Stromal cell of bone marrow (primary cell): Measurements from ENCODE around the gene TAS2R19.

Source experiments
- DNase-seq: peaks from one replicate; pipeline ENCODE4 v3.0.0-alpha.2; 2012; ENCODE audit warnings: low read depth

The TAS2R19 gene

DNA sequence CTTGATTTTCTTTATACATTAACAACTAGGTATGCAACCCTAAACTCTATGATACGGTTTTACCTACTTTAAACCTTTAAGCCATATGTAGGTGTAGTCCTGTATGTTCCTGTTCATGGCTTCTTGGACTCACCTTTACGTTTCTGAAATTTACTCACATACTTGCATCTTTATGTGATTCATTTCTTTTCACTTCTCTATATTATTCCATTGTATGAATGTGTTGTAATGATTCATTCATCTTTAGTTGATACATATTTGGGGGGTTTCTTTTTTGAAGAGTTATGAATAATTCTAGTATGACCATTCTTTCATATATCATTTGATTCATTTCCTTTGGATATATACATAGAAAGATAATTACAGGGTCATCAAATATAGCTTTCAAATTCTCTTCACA is 33.3 kb downstream of the TAS2R19 start:
- no peak for DNase-seq

DNA sequence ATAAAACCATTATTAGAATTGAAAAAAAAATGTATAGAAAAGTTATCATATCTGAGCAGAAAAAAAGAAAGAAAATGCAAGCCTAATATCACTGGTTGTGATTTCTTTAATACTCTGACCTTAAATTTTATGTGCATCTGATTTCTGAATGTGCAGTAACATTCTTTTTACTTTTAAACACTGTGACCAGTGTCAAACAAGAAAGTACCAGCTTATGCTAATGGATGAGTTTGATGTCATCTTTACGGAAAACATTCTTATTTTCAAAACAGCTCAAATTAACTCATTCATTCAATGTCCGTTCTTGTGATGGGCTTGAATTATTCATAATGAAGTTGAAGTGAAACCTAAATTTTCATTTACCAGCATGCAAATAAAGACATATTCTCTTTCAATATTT is 35.6 kb downstream of the TAS2R19 start, which contains the start of gene TAS2R50:
TAS2R50 (minus strand) TSS at position 101 of the 400 bp plus-strand sequence; CDS start at position 49, 52 bp downstream.
- DNase-seq = no peak

DNA sequence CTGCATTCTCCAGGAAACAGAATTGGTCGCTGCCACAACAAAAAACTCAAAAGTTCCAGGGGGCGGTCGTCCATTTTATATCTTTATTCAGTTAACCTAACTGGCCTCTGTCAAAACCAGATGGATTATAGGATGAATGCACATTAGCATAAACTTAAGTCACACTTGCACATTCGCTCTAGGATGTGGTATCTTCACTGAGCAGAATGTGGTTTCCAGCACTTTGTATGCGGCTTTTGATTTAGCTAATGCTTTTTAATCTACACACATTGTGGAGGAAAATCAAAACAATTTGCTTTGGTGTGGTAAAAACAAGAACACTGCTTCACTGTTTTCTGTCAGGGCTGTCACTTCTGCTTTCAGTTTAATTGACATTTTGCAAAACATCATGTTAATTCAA is 40.2 kb downstream of the TAS2R19 start:
- no peak for DNase-seq

DNA sequence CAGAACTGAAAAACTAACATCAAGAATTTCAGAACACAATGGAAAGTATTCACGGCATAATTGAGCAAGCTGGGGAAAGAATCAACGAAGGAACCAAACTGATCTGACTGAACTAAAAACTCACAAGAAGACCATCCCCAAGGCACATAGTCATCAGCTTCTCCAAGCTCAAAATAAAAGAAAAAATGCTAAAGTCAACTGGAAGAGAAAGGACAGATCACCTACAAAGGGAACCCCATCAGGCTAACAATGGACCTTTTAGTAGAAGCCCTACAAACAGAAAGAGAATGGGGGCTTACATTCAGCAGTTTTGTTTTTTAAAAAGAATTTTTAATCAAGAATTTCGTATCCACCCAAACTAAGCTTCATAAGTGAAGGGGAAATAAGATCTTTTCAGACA is 47.5 kb downstream of the TAS2R19 start:
- no peak for DNase-seq
